ENCODE measurements around the gene LY6G6C.

DNA sequence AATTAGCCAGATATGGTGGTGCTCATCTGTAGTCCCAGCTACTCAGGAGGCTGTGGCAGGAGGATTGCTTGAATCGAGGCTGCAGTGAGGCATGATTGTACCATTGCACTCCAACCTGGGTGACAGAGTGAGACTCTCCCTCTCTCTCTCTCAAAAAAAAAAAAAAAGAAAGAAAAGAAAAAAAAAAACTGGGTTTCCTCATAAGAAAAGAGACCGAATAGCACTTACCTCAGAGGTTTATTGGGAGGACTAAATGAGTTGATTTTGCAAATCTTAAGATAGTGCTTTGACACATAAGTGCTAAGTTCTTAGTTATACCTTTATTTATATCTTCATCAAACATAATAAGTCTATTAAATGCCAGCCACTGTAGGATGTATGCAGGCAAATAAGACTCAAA lies 49.3 kb upstream of the LY6G6C start:
- no peak for TF ChIP-seq EZH2 (IDR thresholded peaks at IDR 0.05; ENCODE audit: borderline replicate concordance, insufficient read depth, low read depth, low read length, poor library complexity, severe bottlenecking)
- TF ChIP-seq, protein P1, sequence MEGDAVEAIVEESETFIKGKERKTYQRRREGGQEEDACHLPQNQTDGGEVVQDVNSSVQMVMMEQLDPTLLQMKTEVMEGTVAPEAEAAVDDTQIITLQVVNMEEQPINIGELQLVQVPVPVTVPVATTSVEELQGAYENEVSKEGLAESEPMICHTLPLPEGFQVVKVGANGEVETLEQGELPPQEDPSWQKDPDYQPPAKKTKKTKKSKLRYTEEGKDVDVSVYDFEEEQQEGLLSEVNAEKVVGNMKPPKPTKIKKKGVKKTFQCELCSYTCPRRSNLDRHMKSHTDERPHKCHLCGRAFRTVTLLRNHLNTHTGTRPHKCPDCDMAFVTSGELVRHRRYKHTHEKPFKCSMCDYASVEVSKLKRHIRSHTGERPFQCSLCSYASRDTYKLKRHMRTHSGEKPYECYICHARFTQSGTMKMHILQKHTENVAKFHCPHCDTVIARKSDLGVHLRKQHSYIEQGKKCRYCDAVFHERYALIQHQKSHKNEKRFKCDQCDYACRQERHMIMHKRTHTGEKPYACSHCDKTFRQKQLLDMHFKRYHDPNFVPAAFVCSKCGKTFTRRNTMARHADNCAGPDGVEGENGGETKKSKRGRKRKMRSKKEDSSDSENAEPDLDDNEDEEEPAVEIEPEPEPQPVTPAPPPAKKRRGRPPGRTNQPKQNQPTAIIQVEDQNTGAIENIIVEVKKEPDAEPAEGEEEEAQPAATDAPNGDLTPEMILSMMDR (IDR thresholded peaks at IDR 0.05): no peak
